Effector CD4-positive, alpha-beta T cell (primary cell): ENCODE data around the gene SMARCAL1.
A peak's percentile ranks its signal among the peaks of the same experiment; 100 is the strongest.

Experiments used
- DNase-seq: peaks from one replicate; pipeline ENCODE4 v3.0.0-alpha.2; 2020

SMARCAL1 gene

GRCh38 chr2:216477283-216478035 is 65.2 kb downstream of the SMARCAL1 start:
- no peak for DNase-seq

GRCh38 chr2:216478151-216478550 is 65.9 kb downstream of the SMARCAL1 start:
- DNase-seq = no peak

GRCh38 chr2:216478791-216479190 is 66.5 kb downstream of the SMARCAL1 start:
- DNase-seq = no peak

- no peak for DNase-seq
Observed at GRCh38 chr2:216480221-216480620, 67.9 kb downstream of the SMARCAL1 start.

- DNase-seq = no peak
Observed at GRCh38 chr2:216482640-216483039, 70.4 kb downstream of the SMARCAL1 start.

GRCh38 chr2:216485237-216485636 is 73.0 kb downstream of the SMARCAL1 start:
- DNase-seq = no peak

GRCh38 chr2:216485745-216486144 is 73.5 kb downstream of the SMARCAL1 start:
- no peak for DNase-seq

GRCh38 chr2:216486271-216486670 is 74.0 kb downstream of the SMARCAL1 start:
- DNase-seq = no peak

- no peak for DNase-seq
Observed at GRCh38 chr2:216486708-216487107, 74.4 kb downstream of the SMARCAL1 start.

- no peak for DNase-seq
Observed at GRCh38 chr2:216490061-216490460, 77.8 kb downstream of the SMARCAL1 start.

GRCh38 chr2:216491793-216492596 is 79.7 kb downstream of the SMARCAL1 start:
- DNase-seq = no peak

GRCh38 chr2:216492597-216493333 is 80.5 kb downstream of the SMARCAL1 start:
- DNase-seq = no peak

GRCh38 chr2:216493334-216493685 is 81.0 kb downstream of the SMARCAL1 start:
- DNase-seq = no peak

- DNase-seq = no peak
Observed at GRCh38 chr2:216495656-216496055, 83.4 kb downstream of the SMARCAL1 start.

GRCh38 chr2:216497382-216498069 is 85.2 kb downstream of the SMARCAL1 start:
- DNase-seq = no peak

GRCh38 chr2:216498070-216498378 is 85.7 kb downstream of the SMARCAL1 start:
- no peak for DNase-seq

- peak; percentile 85 for DNase-seq
Observed at GRCh38 chr2:216498379-216499352, 86.4 kb downstream of the SMARCAL1 start, which contains the start of gene RPL37A. Gene RPL37A (plus strand): TSS chr2:216498844. CDS start chr2:216498875, 31 bp downstream.

- no peak for DNase-seq
Observed at GRCh38 chr2:216499641-216500218, 87.4 kb downstream of the SMARCAL1 start.

GRCh38 chr2:216500572-216500971 is 88.3 kb downstream of the SMARCAL1 start:
- DNase-seq = no peak

GRCh38 chr2:216501854-216502253 is 89.6 kb downstream of the SMARCAL1 start:
- DNase-seq = no peak
